GM12891 (cell line): ENCODE results near the gene TSKU.

Experiments
- PAX5 ChIP-seq: IDR thresholded peaks from 2 replicates; pipeline ENCODE4 v1.6.1; 2011; ENCODE audit warnings: low read length, moderate library complexity, mild to moderate bottlenecking; ENCODE audit not compliant: insufficient read depth, severe bottlenecking
- POLR2A ChIP-seq: IDR thresholded peaks from 2 replicates; pipeline ENCODE4 v1.6.1; 2011; ENCODE audit warnings: low read depth, low read length, control low read depth
- POLR2AphosphoS5 ChIP-seq: IDR thresholded peaks from 2 replicates; pipeline ENCODE4 v1.6.1; 2011; ENCODE audit warnings: low read depth, low read length, control low read depth
- POU2F2 ChIP-seq: IDR thresholded peaks from 2 replicates; pipeline ENCODE4 v1.6.1; 2011; ENCODE audit warnings: low read depth, mild to moderate bottlenecking, control low read depth, low read length, moderate library complexity
- SPI1 ChIP-seq: IDR thresholded peaks from 2 replicates; pipeline ENCODE4 v1.6.1; 2011; ENCODE audit warnings: low read depth, low read length, control low read depth
- TAF1 ChIP-seq: IDR thresholded peaks from 2 replicates; pipeline ENCODE4 v1.6.1; 2011; ENCODE audit warnings: low read depth, low read length, control low read depth

GRCh38 chr11:76738618-76739240 lies 44.4 kb upstream of the TSKU start:
- TF ChIP-seq POLR2AphosphoS5 (no peak), POLR2A (no peak), TAF1 (no peak), PAX5 (no peak), SPI1 (no peak), POU2F2 (no peak)
